ENCODE results near the gene KRT2. TPM values are rescaled to one million over a fixed set of nuclear protein-coding genes. Genes with fewer than 3 reads are reported as not detected.

The KRT2 gene
- total RNA-seq, 1 donor from 2014 or later = not detected

- Mint-ChIP-seq H3K36me3 (ENCODE audit: low read depth, unreplicated experiment) (peaks cover 2% of the 10 kb centered on the region), H3K27me3 (ENCODE audit: low read depth, unreplicated experiment) (peaks cover 64% of the 10 kb centered on the region), H3K4me1 (ENCODE audit: low read depth, unreplicated experiment) (no peaks in the 10 kb centered on the region), H3K4me3 (ENCODE audit: unreplicated experiment) (no peak overlapping the region), H3K9me3 (ENCODE audit: unreplicated experiment) (no peaks in the 10 kb centered on the region), H3K27ac (ENCODE audit: unreplicated experiment) (no peak overlapping the region)
- no peaks in the 10 kb centered on the region for H4K20me1 ChIP-seq (ENCODE audit: insufficient read depth, low read length)
- no peak overlapping the region for H3K4me2 ChIP-seq (ENCODE audit: low read length)
- H3K27me3 ChIP-seq (ENCODE audit: insufficient read depth, low read length) = peaks cover 23% of the 10 kb centered on the region
- H3K9me3 ChIP-seq (ENCODE audit: insufficient read depth, low read depth, low read length) = no peaks in the 10 kb centered on the region
- TF ChIP-seq CTCF (IDR thresholded peaks at IDR 0.05; ENCODE audit: insufficient read depth, low read depth, low read length) = no peak
- no peak for TF ChIP-seq EZH2 (IDR thresholded peaks at IDR 0.05; ENCODE audit: insufficient read depth, low read length)
- H3K9ac ChIP-seq (ENCODE audit: low read length) = no peak overlapping the region
- H3K79me2 ChIP-seq (ENCODE audit: insufficient read depth, low read length) = no peaks in the 10 kb centered on the region
- no peak for DNase-seq (ENCODE audit: low read depth)
- no peaks in the 10 kb centered on the region for H3K4me1 ChIP-seq (ENCODE audit: insufficient read depth, low read length)
- H3K36me3 ChIP-seq (ENCODE audit: insufficient read depth, low read length) = no peaks in the 10 kb centered on the region
- FAIRE-seq = no peak
- no peak overlapping the region for H2AFZ ChIP-seq (ENCODE audit: low read depth, low read length)
- no peak overlapping the region for H3K27ac ChIP-seq (ENCODE audit: low read depth, low read length)
- H3K4me3 ChIP-seq (ENCODE audit: insufficient read depth, low read depth, low read length) = no peak overlapping the region
These were observed 23.9 kb downstream of the KRT2 start for GRCh38 chr12:52628111-52628507.

GRCh38 chr12:52627395-52628110 is 24.5 kb downstream of the KRT2 start:
- H2AFZ ChIP-seq (ENCODE audit: low read depth, low read length) = no peak overlapping the region
- no peak overlapping the region for H3K4me2 ChIP-seq (ENCODE audit: low read length)
- no peaks in the 10 kb centered on the region for H3K4me1 Mint-ChIP-seq (ENCODE audit: low read depth, unreplicated experiment)
- no peak overlapping the region for H3K27ac ChIP-seq (ENCODE audit: low read depth, low read length)
- H4K20me1 ChIP-seq (ENCODE audit: insufficient read depth, low read length) = no peaks in the 10 kb centered on the region
- FAIRE-seq (no peak), DNase-seq (ENCODE audit: low read depth) (no peak)
- no peak overlapping the region for H3K9ac ChIP-seq (ENCODE audit: low read length)
- peaks cover 59% of the 10 kb centered on the region for H3K27me3 Mint-ChIP-seq (ENCODE audit: low read depth, unreplicated experiment)
- TF ChIP-seq CTCF (IDR thresholded peaks at IDR 0.05; ENCODE audit: insufficient read depth, low read depth, low read length) (no peak), EZH2 (IDR thresholded peaks at IDR 0.05; ENCODE audit: insufficient read depth, low read length) (no peak)
- no peaks in the 10 kb centered on the region for H3K36me3 ChIP-seq (ENCODE audit: insufficient read depth, low read length)
- H3K27ac Mint-ChIP-seq (ENCODE audit: unreplicated experiment) = no peak overlapping the region
- no peaks in the 10 kb centered on the region for H3K4me1 ChIP-seq (ENCODE audit: insufficient read depth, low read length)
- no peaks in the 10 kb centered on the region for H3K9me3 ChIP-seq (ENCODE audit: insufficient read depth, low read depth, low read length)
- H3K9me3 Mint-ChIP-seq (ENCODE audit: unreplicated experiment) = no peaks in the 10 kb centered on the region
- no peaks in the 10 kb centered on the region for H3K79me2 ChIP-seq (ENCODE audit: insufficient read depth, low read length)
- peaks cover 23% of the 10 kb centered on the region for H3K27me3 ChIP-seq (ENCODE audit: insufficient read depth, low read length)
- H3K4me3 Mint-ChIP-seq (ENCODE audit: unreplicated experiment) = no peak overlapping the region
- H3K4me3 ChIP-seq (ENCODE audit: insufficient read depth, low read depth, low read length) = no peak overlapping the region
- no peaks in the 10 kb centered on the region for H3K36me3 Mint-ChIP-seq (ENCODE audit: low read depth, unreplicated experiment)

- TF ChIP-seq CTCF (IDR thresholded peaks at IDR 0.05; ENCODE audit: insufficient read depth, low read depth, low read length) (no peak), EZH2 (IDR thresholded peaks at IDR 0.05; ENCODE audit: insufficient read depth, low read length) (no peak)
- no peaks in the 10 kb centered on the region for H4K20me1 ChIP-seq (ENCODE audit: insufficient read depth, low read length)
- no peak overlapping the region for H3K4me3 Mint-ChIP-seq (ENCODE audit: unreplicated experiment)
- H3K4me1 ChIP-seq (ENCODE audit: insufficient read depth, low read length) = no peaks in the 10 kb centered on the region
- no peaks in the 10 kb centered on the region for H3K9me3 Mint-ChIP-seq (ENCODE audit: unreplicated experiment)
- no peaks in the 10 kb centered on the region for H3K4me1 Mint-ChIP-seq (ENCODE audit: low read depth, unreplicated experiment)
- no peaks in the 10 kb centered on the region for H3K9me3 ChIP-seq (ENCODE audit: insufficient read depth, low read depth, low read length)
- H2AFZ ChIP-seq (ENCODE audit: low read depth, low read length) = no peak overlapping the region
- H3K27me3 ChIP-seq (ENCODE audit: insufficient read depth, low read length) = peaks cover 13% of the 10 kb centered on the region
- no peak overlapping the region for H3K27ac ChIP-seq (ENCODE audit: low read depth, low read length)
- no peak overlapping the region for H3K27ac Mint-ChIP-seq (ENCODE audit: unreplicated experiment)
- no peaks in the 10 kb centered on the region for H3K36me3 ChIP-seq (ENCODE audit: insufficient read depth, low read length)
- H3K27me3 Mint-ChIP-seq (ENCODE audit: low read depth, unreplicated experiment) = peaks cover 46% of the 10 kb centered on the region
- H3K9ac ChIP-seq (ENCODE audit: low read length) = no peak overlapping the region
- DNase-seq (ENCODE audit: low read depth) (no peak), FAIRE-seq (no peak)
- H3K36me3 Mint-ChIP-seq (ENCODE audit: low read depth, unreplicated experiment) = no peaks in the 10 kb centered on the region
- H3K4me3 ChIP-seq (ENCODE audit: insufficient read depth, low read depth, low read length) = no peak overlapping the region
- no peaks in the 10 kb centered on the region for H3K79me2 ChIP-seq (ENCODE audit: insufficient read depth, low read length)
- H3K4me2 ChIP-seq (ENCODE audit: low read length) = no peak overlapping the region
These were observed 29.7 kb downstream of the KRT2 start for GRCh38 chr12:52622349-52622748.

Measured in astrocyte (in vitro differentiated cells and primary cell).